Activated CD8-positive, alpha-beta T cell treated with anti-CD3 and anti-CD28 coated beads for 36 hours (primary cell): ENCODE data around the gene ROMO1. TPM values are rescaled to one million over a fixed set of nuclear protein-coding genes. Genes with fewer than 3 reads are reported as not detected.
"Not testable (repeated sequence)": the region's sequence is repeated elsewhere in the genome, so short reads cannot be mapped to it uniquely, and the experiment has no call there.

Source experiments
- ATAC-seq: fragments of 200-7000 bp; cut with Tn5 transposase; one replicate; pipeline ENCODE4 v1.10.0; 2021; ENCODE audit warnings: mild to moderate bottlenecking, moderate library complexity
- CTCF ChIA-PET: fragments of 350-600 bp; sonication (Branson Sonifier 250); formaldehyde crosslinking; loops from one replicate; lab custom pipeline; 2021; ENCODE audit warnings: antibody characterized with exemption; lab: Charles Lee
- POLR2A ChIA-PET: fragments of 350-600 bp; sonication (Branson Sonifier 250); formaldehyde crosslinking; loops from one replicate; lab custom pipeline; 2021; ENCODE audit warnings: antibody characterized with exemption; lab: Charles Lee
- DNase-seq: peaks from one replicate; pipeline ENCODE4 v3.0.0-alpha.2; 2020
- H3K27ac Mint-ChIP-seq: one replicate; pipeline ENCODE4 v1.8.0; 2021; ENCODE audit warnings: mild to moderate bottlenecking, mixed read lengths
- H3K27me3 Mint-ChIP-seq: one replicate; pipeline ENCODE4 v1.8.0; 2021; ENCODE audit warnings: mixed read lengths
- H3K36me3 Mint-ChIP-seq: one replicate; pipeline ENCODE4 v1.8.0; 2021; ENCODE audit warnings: low read depth, mixed read lengths
- H3K4me1 Mint-ChIP-seq: one replicate; pipeline ENCODE4 v1.8.0; 2021; ENCODE audit warnings: low read depth, mixed read lengths
- H3K4me3 Mint-ChIP-seq: one replicate; pipeline ENCODE4 v1.8.0; 2021; ENCODE audit warnings: mild to moderate bottlenecking, moderate library complexity, mixed read lengths
- H3K9me3 Mint-ChIP-seq: one replicate; pipeline ENCODE4 v1.8.0; 2021; ENCODE audit warnings: mixed read lengths
- intact Hi-C: fragments of 100-400 bp; cut with micrococcal nuclease; formaldehyde crosslinking; loops from one replicate; pipeline ENCODE4 v1.10.0; 2022
- total RNA-seq, 2 experiments: library from RNA; stranded (reverse); gene quantifications; one replicate each; pipeline ENCODE4 v1.2.3, GENCODE V29; 2021
- TF ChIP-seq, protein P1 (sequence below): fragments of 200-600 bp; IDR thresholded peaks from one replicate; pipeline ENCODE4 v1.8.0; 2022; ENCODE audit warnings: antibody characterized with exemption, mild to moderate bottlenecking

ROMO1 gene
- total RNA-seq, 2 experiments from 2014 or later, result 146 to 148 TPM

DNA sequence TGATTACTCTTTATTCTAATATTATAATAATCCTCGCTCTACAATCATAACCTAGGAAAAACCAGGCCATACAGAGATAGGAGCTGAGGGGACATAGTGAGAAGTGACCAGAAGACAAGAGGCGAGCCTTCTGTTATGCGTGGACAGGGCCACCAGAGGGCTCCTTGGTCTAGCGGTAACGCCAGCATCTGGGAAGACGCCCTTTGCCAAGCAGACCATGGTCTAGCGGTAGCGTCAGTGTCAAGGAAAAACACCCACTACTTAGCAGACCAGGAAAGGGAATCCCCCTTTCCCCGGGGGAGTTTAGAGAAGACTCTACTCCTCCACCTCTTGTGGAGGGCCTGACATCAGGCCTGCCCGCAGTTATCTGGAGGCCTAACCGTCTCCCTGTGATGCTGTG, 12.3 kb upstream of the ROMO1 start:
- H3K4me3 Mint-ChIP-seq, ATAC-seq, intact Hi-C loops, H3K27me3 Mint-ChIP-seq, H3K27ac Mint-ChIP-seq, H3K4me1 Mint-ChIP-seq, H3K9me3 Mint-ChIP-seq: not testable (repeated sequence)
- TF ChIP-seq, protein P1, sequence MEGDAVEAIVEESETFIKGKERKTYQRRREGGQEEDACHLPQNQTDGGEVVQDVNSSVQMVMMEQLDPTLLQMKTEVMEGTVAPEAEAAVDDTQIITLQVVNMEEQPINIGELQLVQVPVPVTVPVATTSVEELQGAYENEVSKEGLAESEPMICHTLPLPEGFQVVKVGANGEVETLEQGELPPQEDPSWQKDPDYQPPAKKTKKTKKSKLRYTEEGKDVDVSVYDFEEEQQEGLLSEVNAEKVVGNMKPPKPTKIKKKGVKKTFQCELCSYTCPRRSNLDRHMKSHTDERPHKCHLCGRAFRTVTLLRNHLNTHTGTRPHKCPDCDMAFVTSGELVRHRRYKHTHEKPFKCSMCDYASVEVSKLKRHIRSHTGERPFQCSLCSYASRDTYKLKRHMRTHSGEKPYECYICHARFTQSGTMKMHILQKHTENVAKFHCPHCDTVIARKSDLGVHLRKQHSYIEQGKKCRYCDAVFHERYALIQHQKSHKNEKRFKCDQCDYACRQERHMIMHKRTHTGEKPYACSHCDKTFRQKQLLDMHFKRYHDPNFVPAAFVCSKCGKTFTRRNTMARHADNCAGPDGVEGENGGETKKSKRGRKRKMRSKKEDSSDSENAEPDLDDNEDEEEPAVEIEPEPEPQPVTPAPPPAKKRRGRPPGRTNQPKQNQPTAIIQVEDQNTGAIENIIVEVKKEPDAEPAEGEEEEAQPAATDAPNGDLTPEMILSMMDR, result peak; percentile 38
- DNase-seq, result peak; percentile 36
- peaks cover 21% of the 10 kb centered on the region for H3K36me3 Mint-ChIP-seq
- ChIA-PET CTCF (interaction anchor here (1.2 kb wide), 1 partner anchor 11 kb away, joined by 4 read pairs; no protein-coding TSS in a partner anchor), POLR2A (interaction anchor here (1.0 to 3.4 kb wide), 4 partner anchors 17 to 25 kb away, joined by 3 to 10 read pairs (median 4); partner anchors contain the start of genes CPNE1 and RBM12)

GRCh38 chr20:35690265-35690664, 8.9 kb upstream of the ROMO1 start:
- Mint-ChIP-seq H3K4me3 (no peak overlapping the region), H3K27ac (peak overlapping the region; percentile 8), H3K36me3 (peaks cover 25% of the 10 kb centered on the region), H3K27me3 (no peaks in the 10 kb centered on the region), H3K4me1 (no peaks in the 10 kb centered on the region), H3K9me3 (no peaks in the 10 kb centered on the region)
- no peak for ATAC-seq
- TF ChIP-seq, protein P1, result no peak
- POLR2A ChIA-PET, result interaction anchor here (0.6 to 0.8 kb wide), 2 partner anchors 29 to 50 kb away, joined by 3 read pairs; no protein-coding TSS in a partner anchor
- DNase-seq, result no peak
- intact Hi-C loops, result no loop called here
- CTCF ChIA-PET, result no interaction called here

GRCh38 chr20:35695245-35695749, 3.9 kb upstream of the ROMO1 start:
- ChIA-PET CTCF (no interaction called here), POLR2A (no interaction called here)
- intact Hi-C loops, result loop anchor here (5.0 kb wide), 1 partner anchor 37 kb away; no protein-coding TSS in a partner anchor
- Mint-ChIP-seq H3K27me3 (no peaks in the 10 kb centered on the region), H3K9me3 (no peaks in the 10 kb centered on the region), H3K4me3 (no peak overlapping the region), H3K27ac (no peak overlapping the region), H3K4me1 (peaks cover 16% of the 10 kb centered on the region), H3K36me3 (peaks cover 32% of the 10 kb centered on the region)
- DNase-seq (no peak), ATAC-seq (no peak)
- TF ChIP-seq, protein P1, result no peak

DNA sequence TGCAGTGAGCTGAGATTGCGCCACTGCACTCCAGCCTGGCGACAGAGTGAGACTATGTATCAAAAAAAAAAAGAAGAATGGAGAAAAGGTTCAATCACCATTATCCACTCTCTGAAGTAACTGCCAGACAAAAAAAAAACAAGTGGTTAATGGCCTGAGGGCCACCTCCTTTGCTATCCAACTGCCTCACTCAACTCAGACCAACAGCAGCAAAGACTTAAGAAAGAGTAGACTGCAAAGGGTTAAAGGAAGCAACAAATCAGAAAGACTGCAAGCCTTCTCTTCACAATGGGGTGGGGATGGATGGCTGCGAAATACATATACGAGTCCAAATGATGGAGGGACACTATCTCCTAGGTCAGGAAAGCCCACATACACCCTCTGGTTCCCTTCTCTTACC, 3.2 kb upstream of the ROMO1 start:
- Mint-ChIP-seq H3K4me3 (no peak overlapping the region), H3K27ac (no peak overlapping the region), H3K4me1 (peaks cover 23% of the 10 kb centered on the region), H3K27me3 (no peaks in the 10 kb centered on the region), H3K9me3 (no peaks in the 10 kb centered on the region), H3K36me3 (peaks cover 33% of the 10 kb centered on the region)
- intact Hi-C loops, result loop anchor here (5.0 kb wide), 1 partner anchor 36 kb away; no protein-coding TSS in a partner anchor
- POLR2A ChIA-PET, result interaction anchor here (0.9 to 1.6 kb wide), 2 partner anchors 19 to 93 kb away, joined by 3 read pairs; no protein-coding TSS in a partner anchor
- DNase-seq (no peak), ATAC-seq (no peak)
- CTCF ChIA-PET, result no interaction called here
- TF ChIP-seq, protein P1, result no peak

GRCh38 chr20:35697696-35698297, 1.4 kb upstream of the ROMO1 start:
- POLR2A ChIA-PET, result interaction anchor here (0.7 to 35.7 kb wide), 3 partner anchors 19 to 33 kb away, joined by 3 to 1214 read pairs (median 4); partner anchors contain the start of genes CPNE1, RBM12 and RBM39
- ATAC-seq (no peak), DNase-seq (no peak)
- H3K4me1 Mint-ChIP-seq, result peaks cover 30% of the 10 kb centered on the region
- H3K27me3 Mint-ChIP-seq, result no peaks in the 10 kb centered on the region
- TF ChIP-seq, protein P1, result no peak
- CTCF ChIA-PET, result no interaction called here
- no peaks in the 10 kb centered on the region for H3K9me3 Mint-ChIP-seq
- intact Hi-C loops, result loop anchor here (5.0 kb wide), 1 partner anchor 35 kb away; no protein-coding TSS in a partner anchor
- peak overlapping the region; percentile 83 for H3K4me3 Mint-ChIP-seq
- H3K27ac Mint-ChIP-seq, result peak overlapping the region; percentile 82
- peaks cover 44% of the 10 kb centered on the region for H3K36me3 Mint-ChIP-seq
